Stomach (tissue), 4 donors: ENCODE results near the gene KRTAP22-2.

Experiments
- POLR2A ChIP-seq, 4 donors: fragments of 450-650 bp; IDR thresholded peaks; one replicate each; pipeline ENCODE4 v1.6.1; 2016; ENCODE audit warnings: antibody characterized with exemption in 4 of 4, control low read depth in 2 of 4, mild to moderate bottlenecking in 1 of 4, moderate library complexity in 1 of 4
- TF ChIP-seq, protein P1 (sequence below), 7 experiments: fragments of 450-650 bp in 4 of 7; fragments of 200-600 bp in 3 of 7; sonication (generic) in 3 of 7; IDR thresholded peaks; one replicate each; pipeline ENCODE4 v1.5.1; 2016 to 2019; ENCODE audit warnings: antibody characterized with exemption in 7 of 7, control low read depth in 2 of 7, mild to moderate bottlenecking in 1 of 7

DNA sequence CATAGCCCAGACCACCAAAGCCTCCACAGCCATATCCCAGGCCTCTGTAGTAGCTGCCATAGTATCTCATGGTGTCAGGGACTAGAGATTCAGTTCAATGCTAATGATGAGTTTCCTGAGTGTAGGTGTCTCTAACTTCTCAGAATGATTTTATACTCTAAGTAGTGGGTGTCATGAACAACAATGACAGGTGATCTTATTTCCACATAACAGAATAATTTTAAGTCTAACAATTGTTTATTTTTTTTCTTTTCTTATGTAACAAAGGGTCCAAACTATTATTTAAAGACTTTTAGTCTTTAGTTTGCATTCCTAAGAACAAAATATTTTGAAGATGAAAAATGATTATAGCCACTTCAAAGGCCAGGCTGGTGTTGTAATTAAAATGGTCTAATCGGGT is 48.4 kb downstream of the KRTAP22-2 start, which contains the start of gene KRTAP19-6:
- TF ChIP-seq, protein P1, sequence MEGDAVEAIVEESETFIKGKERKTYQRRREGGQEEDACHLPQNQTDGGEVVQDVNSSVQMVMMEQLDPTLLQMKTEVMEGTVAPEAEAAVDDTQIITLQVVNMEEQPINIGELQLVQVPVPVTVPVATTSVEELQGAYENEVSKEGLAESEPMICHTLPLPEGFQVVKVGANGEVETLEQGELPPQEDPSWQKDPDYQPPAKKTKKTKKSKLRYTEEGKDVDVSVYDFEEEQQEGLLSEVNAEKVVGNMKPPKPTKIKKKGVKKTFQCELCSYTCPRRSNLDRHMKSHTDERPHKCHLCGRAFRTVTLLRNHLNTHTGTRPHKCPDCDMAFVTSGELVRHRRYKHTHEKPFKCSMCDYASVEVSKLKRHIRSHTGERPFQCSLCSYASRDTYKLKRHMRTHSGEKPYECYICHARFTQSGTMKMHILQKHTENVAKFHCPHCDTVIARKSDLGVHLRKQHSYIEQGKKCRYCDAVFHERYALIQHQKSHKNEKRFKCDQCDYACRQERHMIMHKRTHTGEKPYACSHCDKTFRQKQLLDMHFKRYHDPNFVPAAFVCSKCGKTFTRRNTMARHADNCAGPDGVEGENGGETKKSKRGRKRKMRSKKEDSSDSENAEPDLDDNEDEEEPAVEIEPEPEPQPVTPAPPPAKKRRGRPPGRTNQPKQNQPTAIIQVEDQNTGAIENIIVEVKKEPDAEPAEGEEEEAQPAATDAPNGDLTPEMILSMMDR (IDR thresholded peaks at IDR 0.05): no peak
- TF ChIP-seq POLR2A (IDR thresholded peaks at IDR 0.05): no peak
